MM.1S (cell line): ENCODE measurements around the gene SLC16A12.

Experiments
- DNase-seq: peaks from one replicate; pipeline ENCODE4 v3.0.0-alpha.2; 2015
- H2AFZ ChIP-seq: fragments of 300-600 bp; sonication (generic); 2 replicates; pipeline ENCODE4 v1.6.0; 2016; ENCODE audit warnings: antibody characterized with exemption, low read length
- H3F3A ChIP-seq: fragments of 300-600 bp; sonication (generic); 2 replicates; pipeline ENCODE4 v1.6.1; 2016; ENCODE audit warnings: mild to moderate bottlenecking, antibody characterized with exemption, low read length, moderate library complexity, mixed read lengths; ENCODE audit not compliant: insufficient read depth
- H3K27ac ChIP-seq: fragments of 300-600 bp; sonication (generic); 2 replicates; pipeline ENCODE4 v1.5.1; 2016; ENCODE audit warnings: mild to moderate bottlenecking, low read length
- H3K27me3 ChIP-seq: fragments of 300-600 bp; sonication (generic); replicated peaks from 2 replicates; pipeline ENCODE4 v1.6.0; 2016; ENCODE audit warnings: low read length; ENCODE audit not compliant: insufficient read depth
- H3K36me3 ChIP-seq: fragments of 300-600 bp; sonication (generic); replicated peaks from 2 replicates; pipeline ENCODE4 v1.6.1; 2016; ENCODE audit warnings: mild to moderate bottlenecking, low read length, mixed read lengths; ENCODE audit not compliant: insufficient read depth
- H3K4me1 ChIP-seq: fragments of 300-600 bp; sonication (generic); 2 replicates; pipeline ENCODE4 v1.6.1; 2016; ENCODE audit warnings: low read length, mixed read lengths
- H3K4me2 ChIP-seq: fragments of 300-600 bp; sonication (generic); 2 replicates; pipeline ENCODE4 v1.6.0; 2016; ENCODE audit warnings: low read depth, low read length
- H3K4me3 ChIP-seq: fragments of 300-600 bp; sonication (generic); 2 replicates; pipeline ENCODE4 v1.5.1; 2016; ENCODE audit warnings: low read length, mixed read lengths
- H3K79me2 ChIP-seq: fragments of 300-600 bp; sonication (generic); 2 replicates; pipeline ENCODE4 v1.6.1; 2016; ENCODE audit warnings: mixed run types, low read length, mixed read lengths
- H3K9ac ChIP-seq: fragments of 300-600 bp; sonication (generic); 2 replicates; pipeline ENCODE4 v1.6.1; 2016; ENCODE audit warnings: low read length, mixed read lengths
- H3K9me2 ChIP-seq: fragments of 300-600 bp; sonication (generic); replicated peaks from 2 replicates; pipeline ENCODE4 v1.6.1; 2016; ENCODE audit warnings: mild to moderate bottlenecking, low read length, mixed read lengths; ENCODE audit not compliant: insufficient read depth
- H3K9me3 ChIP-seq: fragments of 300-600 bp; sonication (generic); replicated peaks from 2 replicates; pipeline ENCODE4 v1.6.1; 2016; ENCODE audit warnings: mild to moderate bottlenecking, low read length, mixed read lengths; ENCODE audit not compliant: insufficient read depth
- H4K20me1 ChIP-seq: fragments of 300-600 bp; sonication (generic); 2 replicates; pipeline ENCODE4 v1.6.1; 2016; ENCODE audit warnings: mild to moderate bottlenecking, low read length, moderate library complexity, mixed read lengths; ENCODE audit not compliant: insufficient read depth
- CTCF ChIP-seq: fragments of 300-600 bp; sonication (generic); IDR thresholded peaks from 2 replicates; pipeline ENCODE4 v1.5.1; 2016; ENCODE audit warnings: antibody characterized with exemption, low read length, mixed read lengths
- EZH2 ChIP-seq: fragments of 300-600 bp; sonication (generic); optimal IDR thresholded peaks from 2 replicates; pipeline ENCODE3; 2017; ENCODE audit warnings: low read depth, mild to moderate bottlenecking, antibody characterized with exemption, low read length, mixed read lengths
- EZH2phosphoT487 ChIP-seq: fragments of 300-600 bp; sonication (generic); IDR thresholded peaks from 2 replicates; pipeline ENCODE4 v1.6.1; 2018; ENCODE audit warnings: antibody characterized with exemption, low read length

Gene SLC16A12

GRCh38 chr10:89556600-89556999 lies 21.2 kb upstream of the SLC16A12 start:
- H3K79me2 ChIP-seq, result no peaks in the 10 kb centered on the region
- no peak overlapping the region for H3K9ac ChIP-seq
- H3K9me3 ChIP-seq, result no peaks in the 10 kb centered on the region
- H3K36me3 ChIP-seq, result no peaks in the 10 kb centered on the region
- no peak overlapping the region for H3K4me3 ChIP-seq
- H3K27me3 ChIP-seq, result no peaks in the 10 kb centered on the region
- H4K20me1 ChIP-seq, result no peaks in the 10 kb centered on the region
- no peaks in the 10 kb centered on the region for H3K4me1 ChIP-seq
- H3K9me2 ChIP-seq, result no peaks in the 10 kb centered on the region
- H2AFZ ChIP-seq, result no peak overlapping the region
- H3K27ac ChIP-seq, result no peak overlapping the region
- no peak overlapping the region for H3K4me2 ChIP-seq
- no peaks in the 10 kb centered on the region for H3F3A ChIP-seq
- no peak for DNase-seq
- no peak for TF ChIP-seq EZH2
- no peak for TF ChIP-seq EZH2phosphoT487
- TF ChIP-seq CTCF, result no peak

GRCh38 chr10:89555688-89556445 lies 20.5 kb upstream of the SLC16A12 start:
- DNase-seq, result no peak
- no peak overlapping the region for H2AFZ ChIP-seq
- no peak overlapping the region for H3K4me3 ChIP-seq
- H3K9me2 ChIP-seq, result no peaks in the 10 kb centered on the region
- H3K4me1 ChIP-seq, result no peaks in the 10 kb centered on the region
- no peaks in the 10 kb centered on the region for H3K36me3 ChIP-seq
- no peaks in the 10 kb centered on the region for H3K27me3 ChIP-seq
- no peaks in the 10 kb centered on the region for H3K79me2 ChIP-seq
- no peak overlapping the region for H3K9ac ChIP-seq
- no peaks in the 10 kb centered on the region for H3K9me3 ChIP-seq
- H3F3A ChIP-seq, result no peaks in the 10 kb centered on the region
- no peaks in the 10 kb centered on the region for H4K20me1 ChIP-seq
- TF ChIP-seq CTCF (no peak), EZH2 (no peak), EZH2phosphoT487 (no peak)
- no peak overlapping the region for H3K4me2 ChIP-seq
- H3K27ac ChIP-seq, result no peak overlapping the region

- no peaks in the 10 kb centered on the region for H3K36me3 ChIP-seq
- no peak overlapping the region for H3K4me3 ChIP-seq
- no peak overlapping the region for H3K27ac ChIP-seq
- no peak overlapping the region for H2AFZ ChIP-seq
- no peaks in the 10 kb centered on the region for H3K27me3 ChIP-seq
- no peak for TF ChIP-seq EZH2
- TF ChIP-seq EZH2phosphoT487, result no peak
- H3F3A ChIP-seq, result no peaks in the 10 kb centered on the region
- no peaks in the 10 kb centered on the region for H3K4me1 ChIP-seq
- H4K20me1 ChIP-seq, result no peaks in the 10 kb centered on the region
- H3K9me3 ChIP-seq, result no peaks in the 10 kb centered on the region
- H3K9ac ChIP-seq, result no peak overlapping the region
- no peak overlapping the region for H3K4me2 ChIP-seq
- no peaks in the 10 kb centered on the region for H3K79me2 ChIP-seq
- no peaks in the 10 kb centered on the region for H3K9me2 ChIP-seq
- no peak for DNase-seq
Measured at GRCh38 chr10:89554433-89554832, 19.0 kb upstream of the SLC16A12 start.

- DNase-seq, result no peak
- no peaks in the 10 kb centered on the region for H3K4me1 ChIP-seq
- H3K9me2 ChIP-seq, result no peaks in the 10 kb centered on the region
- no peaks in the 10 kb centered on the region for H3K27me3 ChIP-seq
- TF ChIP-seq EZH2 (no peak), EZH2phosphoT487 (no peak), CTCF (no peak)
- H3K4me2 ChIP-seq, result no peak overlapping the region
- H2AFZ ChIP-seq, result no peak overlapping the region
- H3F3A ChIP-seq, result no peaks in the 10 kb centered on the region
- no peak overlapping the region for H3K4me3 ChIP-seq
- H3K27ac ChIP-seq, result no peak overlapping the region
- no peak overlapping the region for H3K9ac ChIP-seq
- H4K20me1 ChIP-seq, result no peaks in the 10 kb centered on the region
- no peaks in the 10 kb centered on the region for H3K36me3 ChIP-seq
- H3K9me3 ChIP-seq, result no peaks in the 10 kb centered on the region
- no peaks in the 10 kb centered on the region for H3K79me2 ChIP-seq
Measured at GRCh38 chr10:89553064-89553734, 17.8 kb upstream of the SLC16A12 start.
